Measurements from ENCODE around the gene PACSIN3.
"Not testable (repeated sequence)": the region's sequence is repeated elsewhere in the genome, so short reads cannot be mapped to it uniquely, and the experiment has no call there.

Gene PACSIN3

DNA sequence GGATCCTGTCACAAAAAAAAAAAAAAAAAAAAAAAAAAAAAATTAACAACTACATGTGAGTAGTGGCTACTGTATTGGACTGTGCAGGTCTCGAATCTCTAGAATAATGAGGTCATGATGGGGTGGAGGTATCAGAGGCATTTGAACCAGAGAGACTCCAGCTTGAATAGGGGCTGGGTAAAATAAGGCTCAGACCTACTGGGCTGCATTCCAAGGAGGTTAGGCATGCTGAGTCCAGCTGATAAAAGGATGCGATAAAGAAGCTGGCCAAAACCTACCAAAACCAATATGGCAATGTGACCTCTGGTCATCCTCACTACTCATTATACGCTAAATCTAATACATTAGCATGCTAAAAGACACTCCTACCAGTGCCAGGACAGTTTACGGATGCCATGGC is 5.9 kb upstream of the PACSIN3 start:
- no peak for DNase-seq (ENCODE audit: low read depth)

DNA sequence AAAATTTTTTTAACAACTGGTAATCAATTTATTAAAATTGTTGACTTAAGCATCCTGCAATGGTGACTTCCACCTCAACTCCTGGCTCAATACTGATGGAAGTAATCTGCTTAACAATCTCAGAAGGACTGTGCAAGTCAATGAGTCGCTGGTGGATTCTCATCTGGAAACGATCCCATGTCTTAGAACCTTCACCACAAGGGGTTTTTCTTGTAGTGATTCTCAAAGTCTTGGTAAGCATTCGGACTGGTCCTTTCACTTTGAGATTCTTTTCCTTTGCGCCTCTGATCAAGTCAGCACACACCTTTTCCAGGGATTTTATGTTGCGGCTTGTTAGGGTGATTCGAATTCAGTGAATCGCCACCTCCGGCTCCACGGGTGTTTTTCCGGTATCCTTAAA is 4.9 kb upstream of the PACSIN3 start:
- DNase-seq (ENCODE audit: low read depth) = not testable (repeated sequence)

DNA sequence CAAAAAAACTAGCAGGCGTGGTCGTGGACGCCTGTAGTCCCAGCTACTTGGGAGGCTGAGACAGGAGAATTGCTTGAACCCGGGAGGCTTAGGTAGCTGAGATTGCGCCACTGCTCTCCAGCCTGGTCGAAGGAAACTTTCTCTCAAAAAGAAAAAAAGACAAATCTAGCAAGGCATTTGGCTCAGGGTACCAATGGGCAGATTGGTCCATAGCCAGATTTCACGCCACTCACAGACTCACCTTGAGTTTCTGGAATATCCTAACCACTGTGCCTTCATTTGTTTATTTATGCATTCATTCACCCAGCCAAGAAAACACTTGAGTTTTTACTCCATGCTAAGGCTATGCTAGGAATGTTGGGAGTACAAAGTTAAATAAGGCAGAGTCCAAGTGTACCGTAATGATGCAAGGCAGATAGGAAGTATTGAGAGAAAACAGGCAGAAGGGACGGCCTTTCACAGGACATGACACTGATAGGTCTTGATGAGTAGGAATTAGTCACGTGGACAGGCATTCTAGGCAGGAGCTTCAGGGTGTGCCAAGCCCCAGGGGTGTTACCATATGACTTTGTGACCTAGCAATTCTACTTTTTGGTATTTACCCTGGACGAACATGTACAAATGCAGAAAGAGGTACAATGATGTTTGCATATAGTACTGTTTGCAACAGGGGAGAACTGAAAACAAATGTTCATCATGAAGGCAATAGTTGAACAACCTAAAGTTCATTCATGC is 3.0 kb upstream of the PACSIN3 start:
- no peak for DNase-seq (ENCODE audit: low read depth)

DNA sequence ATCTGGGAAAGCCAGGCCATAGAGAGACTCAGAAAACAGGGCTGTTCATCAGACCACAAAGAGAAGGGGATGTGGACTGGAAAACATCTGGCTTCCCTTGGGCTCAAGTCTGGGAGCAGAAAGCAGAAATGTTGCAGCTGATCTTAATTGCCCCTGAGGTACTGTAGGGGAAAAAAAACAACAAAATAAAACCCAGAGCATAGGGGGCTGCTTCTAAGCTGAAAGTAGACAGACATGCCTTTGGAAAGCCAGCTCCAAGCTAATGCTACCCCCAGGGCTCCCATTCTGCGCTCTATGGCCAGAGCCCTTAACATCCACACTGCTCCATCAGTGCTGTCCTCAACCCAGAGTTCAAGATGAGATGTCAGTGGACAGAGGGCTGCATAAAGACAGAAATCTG is 2.0 kb upstream of the PACSIN3 start:
- DNase-seq (ENCODE audit: low read depth) = no peak

DNA sequence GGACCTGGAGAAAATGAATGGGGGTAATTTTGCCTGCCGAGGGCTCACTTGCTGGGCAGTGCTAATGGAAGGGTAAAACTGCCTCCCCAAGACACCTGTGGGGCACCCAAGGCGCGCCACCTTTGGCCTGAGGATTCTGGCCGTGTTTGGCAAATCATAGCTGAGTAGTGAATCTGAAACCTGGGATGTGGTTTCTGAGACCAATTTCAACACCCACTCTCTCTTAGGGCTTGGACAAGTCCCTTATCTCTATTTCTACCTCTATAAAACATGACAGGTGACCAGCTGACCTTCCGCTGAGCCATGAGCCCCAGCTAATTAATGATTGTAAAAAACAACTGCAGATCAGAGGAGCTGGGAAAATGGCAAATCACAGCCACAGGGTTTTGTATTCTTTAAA is 1.5 kb upstream of the PACSIN3 start:
- DNase-seq (ENCODE audit: low read depth) = no peak

DNA sequence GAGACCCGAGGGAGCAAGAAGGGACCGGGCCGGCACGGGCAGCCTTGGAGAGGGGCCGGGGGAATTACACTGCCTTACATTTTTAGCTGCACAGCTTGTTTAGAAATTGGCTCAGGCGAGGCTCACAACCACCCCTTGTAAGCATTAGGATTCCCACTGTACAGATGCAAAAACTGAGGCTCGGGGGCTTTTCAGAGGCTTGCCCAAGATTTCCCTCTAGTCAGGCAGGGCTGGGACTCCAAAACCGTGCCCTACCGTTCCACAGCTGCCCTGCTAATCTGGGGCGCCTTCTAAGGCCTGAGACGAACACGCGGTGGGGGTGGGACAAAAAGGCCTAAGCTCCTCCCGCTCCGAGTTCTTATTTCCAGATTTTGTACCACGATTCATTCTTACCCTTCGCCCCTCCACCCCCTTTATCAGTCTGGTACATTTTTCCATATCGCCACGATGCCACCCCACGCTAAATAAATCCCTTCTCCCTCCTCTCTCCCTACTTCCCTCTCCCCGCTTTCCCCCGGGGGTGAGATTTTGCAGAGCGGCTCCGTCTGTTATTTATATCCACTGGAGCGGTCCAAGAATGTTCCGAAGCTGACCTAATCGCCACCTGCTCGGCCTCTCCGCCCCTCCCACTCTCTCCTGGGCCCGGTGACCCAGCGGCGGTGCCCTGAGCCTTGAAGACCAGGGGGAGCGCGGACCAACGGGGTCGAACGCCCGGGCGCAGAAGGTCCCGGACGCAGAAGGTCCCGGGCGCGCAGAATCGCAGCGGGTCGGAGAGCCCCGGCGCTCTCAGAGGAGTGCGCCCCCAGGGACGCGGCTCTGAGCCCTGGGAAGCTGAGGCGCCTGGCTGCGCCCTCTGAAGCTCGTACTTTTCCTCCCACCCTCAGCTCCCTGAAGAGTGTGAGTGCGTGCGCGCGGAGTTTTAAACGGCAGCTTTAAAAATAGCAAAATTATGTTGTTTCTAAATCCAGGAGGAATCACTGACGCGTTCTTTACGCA is 764 bp upstream of the PACSIN3 start:
- peak; percentile 27 for DNase-seq (ENCODE audit: low read depth)

DNA sequence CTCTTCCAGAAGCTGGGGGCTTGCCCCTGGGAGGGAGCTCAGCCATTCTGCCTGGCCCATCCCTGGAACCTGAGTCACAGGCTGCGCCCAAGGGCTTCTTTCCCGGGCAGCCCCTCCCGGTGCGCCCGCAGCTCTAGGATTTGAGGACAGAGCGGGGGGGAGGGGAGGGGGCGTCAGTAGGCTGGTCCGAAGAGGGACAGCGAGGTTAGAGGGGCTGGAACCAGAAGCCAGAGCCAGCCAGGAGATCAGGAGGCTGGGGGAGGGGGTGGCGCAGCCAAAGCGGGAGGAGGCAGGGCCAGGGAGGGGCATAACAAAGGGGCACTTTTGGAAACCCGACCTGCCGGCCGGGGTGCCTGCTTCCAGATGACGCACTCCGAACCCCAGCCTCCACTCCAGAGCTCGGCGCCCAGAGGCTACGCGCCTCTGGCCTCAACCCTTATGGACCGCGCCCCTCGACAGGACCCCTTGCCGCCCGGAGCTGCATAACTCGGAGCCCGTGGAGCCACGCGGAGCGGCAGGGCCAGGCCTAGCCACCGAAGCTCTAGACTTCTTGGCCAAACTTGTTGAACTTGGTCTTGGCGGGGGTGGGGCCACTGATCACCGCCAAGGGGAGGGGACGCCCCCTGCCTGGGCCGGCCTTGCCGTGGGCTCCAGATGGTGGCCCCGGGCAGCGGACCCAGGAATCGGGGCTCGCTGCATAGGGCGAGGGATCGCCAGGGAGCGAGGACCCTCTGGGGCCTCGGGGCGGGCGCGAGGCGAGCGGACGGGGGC is 744 bp downstream of the PACSIN3 start:
- DNase-seq (ENCODE audit: low read depth) = no peak

DNA sequence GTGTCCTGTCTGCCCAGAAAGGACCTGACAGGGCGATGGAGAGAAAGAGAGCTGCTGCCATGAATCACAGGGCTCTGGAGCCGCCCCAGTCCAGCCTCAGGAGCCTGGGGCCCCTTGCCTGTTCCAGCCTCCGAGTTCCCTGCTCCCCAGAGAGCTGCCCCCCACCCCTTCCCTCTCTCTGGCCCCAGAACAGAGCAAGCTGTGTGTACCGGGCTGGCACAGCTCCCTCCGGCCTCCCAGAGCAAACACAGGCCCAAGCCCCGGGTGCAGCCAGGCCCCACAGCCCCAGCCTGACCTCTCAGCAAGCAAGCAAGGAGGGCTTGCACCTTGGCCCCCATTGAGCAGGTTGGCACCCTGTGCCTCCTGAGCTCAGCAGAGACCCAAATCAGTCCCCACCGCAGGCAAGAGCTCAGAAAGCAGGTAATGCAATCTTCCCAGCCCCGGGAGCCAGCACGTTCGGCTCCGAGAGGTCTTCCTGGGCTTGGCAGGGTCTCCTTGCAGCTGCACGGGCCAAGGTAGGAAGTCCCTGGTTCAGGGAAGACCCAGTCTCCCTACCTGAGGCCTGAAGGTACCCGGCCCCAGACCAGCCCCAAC is 1.4 kb downstream of the PACSIN3 start:
- DNase-seq (ENCODE audit: low read depth) = no peak

DNA sequence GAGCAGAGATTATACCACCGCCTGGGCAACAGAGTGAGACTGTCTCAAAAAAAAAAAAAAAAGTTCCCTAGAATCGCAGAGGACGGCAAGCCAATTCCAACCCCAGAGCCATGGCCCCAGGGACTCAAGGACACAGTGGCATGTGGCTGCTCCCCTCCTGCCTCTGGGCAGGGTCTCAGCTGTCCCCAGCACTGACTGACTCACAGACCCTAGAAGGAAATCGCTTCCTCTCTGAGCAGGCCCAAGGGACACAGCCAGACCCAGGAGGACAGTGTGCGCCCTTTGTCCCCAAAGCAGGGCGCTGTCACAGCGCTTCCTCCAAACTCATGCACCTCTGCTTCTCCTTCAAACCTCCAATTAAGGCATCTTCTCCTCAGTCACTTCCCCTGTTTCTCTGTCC is 2.3 kb downstream of the PACSIN3 start:
- no peak for DNase-seq (ENCODE audit: low read depth)

DNA sequence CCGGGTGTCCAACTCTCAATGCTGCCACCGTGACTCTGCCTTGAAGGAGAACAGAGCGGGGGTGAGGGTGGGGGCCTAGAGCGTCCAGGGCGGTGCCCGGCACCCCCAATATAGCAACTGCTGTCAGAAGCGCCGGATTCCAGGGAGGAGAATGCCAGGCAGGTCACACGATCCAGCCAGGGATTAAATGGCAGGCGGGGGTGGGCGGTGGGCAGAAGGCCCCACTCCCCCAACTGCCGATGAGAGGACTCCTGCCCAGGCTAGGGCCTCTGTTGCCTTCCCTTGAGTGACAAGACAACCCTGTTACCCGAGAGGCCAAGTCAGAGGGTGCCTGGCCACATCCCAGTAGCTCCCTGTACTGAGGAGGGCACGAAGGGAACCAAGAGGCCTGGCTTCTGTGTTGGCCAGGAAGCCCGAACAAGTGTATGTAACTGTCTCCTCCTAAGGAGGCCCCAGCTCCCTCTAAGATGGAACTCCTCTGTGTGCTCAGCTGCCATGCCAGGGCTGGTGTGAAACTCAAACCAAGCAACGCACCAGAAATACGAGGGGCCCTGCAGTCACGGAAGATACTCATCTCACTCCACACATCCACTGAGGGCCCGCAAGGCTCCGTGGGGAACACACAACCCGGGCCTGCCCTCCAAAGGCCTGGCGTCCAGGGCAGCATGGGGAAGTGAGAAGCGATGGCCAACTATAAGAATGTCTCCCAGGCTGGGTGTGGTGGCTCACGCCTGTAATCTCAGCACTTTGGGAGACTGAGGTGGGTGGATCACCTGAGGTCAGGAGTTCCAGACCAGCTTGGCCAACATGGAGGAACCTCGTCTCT is 3.0 kb downstream of the PACSIN3 start:
- no peak for DNase-seq (ENCODE audit: low read depth)

DNA sequence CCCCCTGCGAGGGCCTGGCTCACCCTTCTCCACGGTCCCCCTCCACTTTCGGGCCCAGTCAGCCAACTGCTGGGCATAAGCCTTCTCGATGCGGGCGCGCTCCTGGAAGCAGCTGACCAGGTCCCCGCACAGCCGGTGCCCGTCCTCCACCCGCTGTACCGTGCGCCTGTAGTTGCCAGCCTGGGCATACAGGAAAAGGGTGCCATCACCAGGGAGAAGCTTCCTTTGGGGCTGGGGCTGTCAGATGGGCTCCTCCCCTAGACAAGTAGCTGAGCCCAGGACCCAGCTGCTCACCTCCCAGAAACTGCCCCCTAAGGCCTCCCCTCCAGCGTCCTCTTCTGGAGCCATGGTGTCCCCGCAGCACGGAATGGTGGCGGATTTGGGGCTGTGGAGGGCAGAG is 3.9 kb downstream of the PACSIN3 start:
- DNase-seq (ENCODE audit: low read depth) = no peak

DNA sequence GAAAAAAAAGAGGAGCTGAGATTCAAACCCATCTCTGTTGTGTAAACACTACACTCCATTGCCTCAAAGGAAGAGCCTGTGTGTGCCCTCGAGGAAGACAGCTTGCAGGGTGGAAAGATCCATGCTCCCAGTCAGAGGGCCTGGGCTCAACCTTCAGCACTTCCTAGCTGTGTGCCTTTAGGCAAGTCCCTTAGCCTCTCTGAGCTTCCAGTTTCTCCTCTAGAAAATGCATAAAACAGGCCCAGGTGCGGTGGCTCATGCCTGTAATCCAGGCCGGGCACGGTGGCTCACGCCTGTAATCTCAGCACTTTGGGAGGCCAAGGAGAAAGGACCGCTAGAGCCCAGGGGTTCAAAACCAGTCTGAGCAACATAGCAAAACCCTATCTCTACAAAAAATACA is 5.0 kb downstream of the PACSIN3 start:
- DNase-seq (ENCODE audit: low read depth) = no peak

DNA sequence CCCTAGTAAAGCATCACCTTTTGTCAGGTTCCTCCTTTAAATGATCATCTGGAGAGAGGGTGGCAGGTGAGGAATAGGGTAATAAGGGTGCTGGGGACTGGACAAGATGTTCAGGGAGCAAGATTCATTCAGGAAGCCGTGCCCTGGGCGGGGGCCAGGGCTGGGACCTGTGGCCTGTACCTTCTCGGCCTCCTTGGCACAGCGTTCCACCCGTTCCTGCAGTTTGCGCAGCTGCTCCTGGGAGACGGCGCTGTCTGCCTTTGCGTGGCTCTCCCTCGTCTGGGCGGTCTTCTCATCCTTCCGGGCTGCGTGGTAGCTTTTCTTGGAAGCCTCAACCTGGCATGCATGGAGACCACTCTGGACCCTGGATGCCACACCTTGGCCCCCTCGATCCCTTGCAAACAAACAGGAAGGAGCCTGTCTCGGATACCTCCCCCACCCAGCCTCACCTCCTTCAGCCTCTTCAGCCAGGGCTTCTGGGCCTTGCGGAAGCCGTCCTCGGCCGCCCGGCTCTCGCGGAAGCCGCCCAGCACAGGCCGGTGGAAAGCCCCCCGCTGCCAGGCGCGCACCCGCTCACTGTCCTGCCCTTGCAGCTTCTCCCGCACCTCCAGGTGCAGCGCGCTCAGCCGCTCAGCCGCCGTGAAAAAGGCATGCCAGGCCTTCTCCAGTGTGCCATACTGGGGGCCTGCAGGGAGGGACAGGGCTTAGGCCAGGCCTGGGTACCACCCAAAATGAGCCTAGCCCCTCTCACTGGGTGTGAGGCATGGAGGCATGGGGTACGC is 6.0 kb downstream of the PACSIN3 start:
- no peak for DNase-seq (ENCODE audit: low read depth)

DNA sequence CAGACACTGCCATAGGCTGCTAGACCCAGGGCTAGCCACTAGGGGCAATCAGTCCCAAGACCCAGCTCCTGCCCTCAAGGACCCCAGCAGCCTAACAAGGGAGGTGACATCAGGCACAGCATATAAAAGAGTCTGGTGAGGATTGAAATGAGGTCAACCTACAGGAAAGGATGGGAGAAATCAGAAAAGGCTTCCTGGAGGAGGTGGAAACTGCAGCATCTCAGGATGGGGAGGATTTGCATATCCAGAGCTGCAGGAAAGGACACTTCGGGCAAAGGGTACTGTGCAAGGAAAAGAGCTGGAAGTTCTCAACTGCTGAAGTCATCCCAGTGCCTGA is 6.6 kb downstream of the PACSIN3 start:
- no peak for DNase-seq (ENCODE audit: low read depth)

DNA sequence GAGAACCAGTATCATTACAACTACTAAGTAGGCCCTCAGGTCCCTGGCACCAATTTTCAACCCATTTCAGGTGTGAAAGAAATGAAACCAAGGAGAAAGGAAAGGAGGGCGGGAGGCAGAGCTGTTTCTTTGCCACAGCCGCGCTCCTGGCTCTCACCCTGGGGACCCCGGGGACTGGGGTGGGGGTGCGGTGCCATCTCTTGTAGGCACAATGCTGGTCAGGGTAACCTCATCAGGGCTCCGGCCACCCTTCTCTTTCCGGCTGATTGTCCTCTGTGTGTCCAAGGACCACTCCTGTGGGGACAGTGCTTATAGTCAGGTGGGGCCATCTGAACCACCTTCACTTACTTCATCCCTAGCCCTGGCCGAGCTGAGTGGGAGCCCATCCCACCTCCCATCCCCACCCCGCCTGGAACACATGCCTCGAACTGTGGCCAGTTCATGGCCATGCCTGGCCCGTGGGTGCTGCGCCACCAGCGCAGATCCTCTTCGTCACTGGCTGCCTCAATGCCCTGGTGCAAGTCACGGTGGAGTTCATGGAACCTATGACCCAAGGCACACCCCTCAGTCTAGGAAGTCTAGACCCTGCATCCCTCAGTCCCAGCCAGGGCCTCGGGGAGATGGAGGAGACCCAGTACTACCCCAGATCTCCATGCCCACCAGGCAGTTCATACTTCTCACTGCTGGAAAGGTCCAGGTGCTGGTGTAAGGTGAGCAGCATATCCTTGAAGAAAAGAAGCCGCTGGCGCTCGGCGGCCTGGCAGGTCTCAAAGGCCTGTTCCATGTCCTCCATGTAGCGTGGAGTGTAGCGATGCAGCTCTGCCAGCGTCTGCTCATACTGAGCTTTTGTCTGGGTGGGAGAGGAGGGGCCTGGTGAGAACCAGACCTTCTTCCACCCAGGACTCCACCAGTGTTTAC is 7.2 kb downstream of the PACSIN3 start:
- no peak for DNase-seq (ENCODE audit: low read depth)

DNA sequence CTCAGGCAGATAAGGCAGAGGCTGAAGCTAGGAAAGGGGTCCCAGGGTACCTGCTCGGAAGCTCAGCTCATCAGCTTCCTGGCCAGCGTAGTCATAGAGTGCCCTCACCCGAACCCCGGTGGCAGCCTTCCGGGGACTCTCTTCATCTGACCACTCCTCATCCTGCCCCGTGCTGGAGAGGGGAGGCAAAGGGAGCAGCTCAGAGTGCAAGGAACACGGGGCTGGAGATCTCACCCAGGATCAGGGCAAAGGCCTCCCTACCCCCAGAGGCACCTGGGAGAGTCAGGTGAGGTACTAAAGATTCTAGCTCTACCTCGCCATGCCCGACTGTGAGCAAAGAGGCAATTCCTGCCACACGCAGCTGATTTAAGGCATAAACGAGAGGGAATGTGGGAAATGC is 7.9 kb downstream of the PACSIN3 start:
- no peak for DNase-seq (ENCODE audit: low read depth)

DNA sequence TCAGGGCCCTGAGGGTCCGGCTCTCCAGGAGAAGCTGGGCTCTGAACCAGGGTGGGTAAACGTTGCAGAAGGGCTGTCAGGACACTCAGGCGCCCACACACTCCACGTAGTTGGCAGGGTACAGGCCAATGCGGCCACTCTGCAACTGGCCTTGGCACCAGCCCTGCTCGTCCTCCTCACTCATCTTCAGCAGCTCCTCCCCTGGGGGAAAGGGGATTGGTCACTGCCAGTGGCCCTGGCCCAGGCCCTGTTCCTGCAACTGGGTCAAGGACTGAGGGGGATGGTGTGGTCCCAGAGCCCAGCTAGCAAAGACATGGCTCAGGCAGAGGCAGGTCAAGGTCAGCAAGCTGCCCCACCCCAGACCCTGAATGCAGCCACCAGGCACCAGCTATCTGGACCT is 8.4 kb downstream of the PACSIN3 start:
- DNase-seq (ENCODE audit: low read depth) = no peak

DNA sequence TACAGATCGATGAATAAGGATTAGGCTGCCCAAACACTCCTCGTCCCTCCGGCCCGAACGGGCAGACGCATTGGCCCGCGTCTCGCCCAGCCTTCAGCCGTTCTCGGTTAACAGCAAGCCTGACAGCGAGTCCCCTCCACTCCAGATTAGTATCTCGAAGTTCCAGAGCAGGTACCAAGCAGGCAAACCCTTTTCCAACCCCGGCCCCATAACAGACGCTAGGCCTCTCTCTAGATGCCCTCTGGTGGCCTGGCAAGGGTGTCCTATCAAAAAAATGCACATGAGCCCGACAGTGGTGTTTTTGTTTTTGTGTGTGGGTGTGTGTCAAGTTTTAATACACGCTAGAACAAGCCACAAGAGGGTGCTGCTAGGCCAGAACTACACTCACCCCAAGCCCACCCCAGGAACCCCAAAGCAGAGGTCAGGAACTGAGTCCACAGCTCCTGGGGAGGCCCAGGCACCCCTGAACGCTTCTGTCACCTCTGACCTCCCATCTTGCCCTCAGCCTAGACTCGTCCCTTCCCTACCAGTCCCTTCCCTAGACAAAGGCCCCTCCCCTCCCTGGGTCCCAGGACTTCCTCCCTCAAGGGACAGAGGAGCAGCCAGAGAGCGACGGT is 8.9 kb downstream of the PACSIN3 start:
- DNase-seq (ENCODE audit: low read depth) = peak; percentile 70

All from T follicular helper cell (primary cell).